Measurements from ENCODE around the gene UBN1. TPM values are rescaled to one million over a fixed set of nuclear protein-coding genes. Genes with fewer than 3 reads are reported as not detected.

The UBN1 gene
- total RNA-seq, 2 experiments from 2014 or later = 39.6 to 43.4 TPM

DNA sequence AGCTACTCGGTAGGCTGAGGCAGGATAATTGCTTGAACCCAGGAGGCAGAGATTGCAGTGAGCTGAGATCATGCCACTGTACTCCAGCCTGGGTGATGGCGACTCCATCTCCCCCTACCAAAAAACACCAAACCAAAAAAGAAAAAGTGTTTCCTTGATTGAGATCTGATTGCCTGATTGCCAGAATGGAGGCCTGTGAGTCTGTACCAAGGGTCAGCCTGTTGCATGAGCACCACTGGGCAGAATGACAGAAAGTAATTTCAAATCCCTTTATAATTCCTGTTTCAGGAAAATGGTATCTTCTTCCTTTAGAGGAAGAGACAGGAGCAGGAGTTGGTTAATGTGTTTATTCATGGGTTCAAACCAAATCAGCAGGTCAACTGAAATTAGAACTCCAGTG, 8.5 kb downstream of the UBN1 start:
- Mint-ChIP-seq H3K27me3 (no peaks in the 10 kb centered on the region), H3K27ac (no peak overlapping the region), H3K9me3 (no peaks in the 10 kb centered on the region), H3K4me1 (peaks cover 12% of the 10 kb centered on the region), H3K4me3 (no peak overlapping the region), H3K36me3 (peaks cover 30% of the 10 kb centered on the region)
- POLR2A ChIA-PET = no interaction called here
- DNase-seq (no peak), ATAC-seq (ENCODE audit: low read depth) (no peak)

- Mint-ChIP-seq H3K27me3 (no peaks in the 10 kb centered on the region), H3K4me1 (no peaks in the 10 kb centered on the region), H3K27ac (no peak overlapping the region), H3K4me3 (no peak overlapping the region), H3K36me3 (peaks cover 30% of the 10 kb centered on the region), H3K9me3 (no peaks in the 10 kb centered on the region)
- POLR2A ChIA-PET = no interaction called here
- DNase-seq = no peak
- ATAC-seq (ENCODE audit: low read depth) = no peak
Measured at GRCh38 chr16:4859190-4859899, 12.1 kb downstream of the UBN1 start.

GRCh38 chr16:4859900-4860255, 12.6 kb downstream of the UBN1 start:
- Mint-ChIP-seq H3K27ac (no peak overlapping the region), H3K36me3 (peaks cover 30% of the 10 kb centered on the region)

GRCh38 chr16:4860727-4861342, 13.6 kb downstream of the UBN1 start:
- no peaks in the 10 kb centered on the region for H3K9me3 Mint-ChIP-seq
- no peaks in the 10 kb centered on the region for H3K4me1 Mint-ChIP-seq
- H3K4me3 Mint-ChIP-seq = no peak overlapping the region
- DNase-seq = no peak
- peaks cover 30% of the 10 kb centered on the region for H3K36me3 Mint-ChIP-seq
- H3K27me3 Mint-ChIP-seq = no peaks in the 10 kb centered on the region
- ATAC-seq (ENCODE audit: low read depth) = no peak
- POLR2A ChIA-PET = no interaction called here
- no peak overlapping the region for H3K27ac Mint-ChIP-seq

More at GRCh38 chr16:4859900-4860255, 12.6 kb downstream of the UBN1 start:
- H3K9me3 Mint-ChIP-seq = no peaks in the 10 kb centered on the region
- POLR2A ChIA-PET = no interaction called here
- ATAC-seq (ENCODE audit: low read depth) (no peak), DNase-seq (no peak)
- H3K4me1 Mint-ChIP-seq = no peaks in the 10 kb centered on the region
- H3K4me3 Mint-ChIP-seq = no peak overlapping the region
- H3K27me3 Mint-ChIP-seq = no peaks in the 10 kb centered on the region

GRCh38 chr16:4862639-4863038, 15.4 kb downstream of the UBN1 start:
- POLR2A ChIA-PET = interaction anchor here (0.6 to 0.9 kb wide), 2 partner anchors 15 to 25 kb away, joined by 3 read pairs; partner anchors contain the start of genes GLYR1 and UBN1
- Mint-ChIP-seq H3K27me3 (no peaks in the 10 kb centered on the region), H3K4me1 (no peaks in the 10 kb centered on the region), H3K9me3 (no peaks in the 10 kb centered on the region), H3K27ac (no peak overlapping the region), H3K4me3 (no peak overlapping the region), H3K36me3 (peaks cover 27% of the 10 kb centered on the region)
- no peak for DNase-seq
- ATAC-seq (ENCODE audit: low read depth) = no peak

GRCh38 chr16:4864728-4865127, 17.4 kb downstream of the UBN1 start:
- POLR2A ChIA-PET = interaction anchor here (0.5 kb wide), 1 partner anchor 56 kb away, joined by 3 read pairs; no protein-coding TSS in a partner anchor
- Mint-ChIP-seq H3K27ac (no peak overlapping the region), H3K4me1 (no peaks in the 10 kb centered on the region), H3K4me3 (no peak overlapping the region), H3K36me3 (peaks cover 19% of the 10 kb centered on the region), H3K9me3 (no peaks in the 10 kb centered on the region), H3K27me3 (no peaks in the 10 kb centered on the region)
- DNase-seq = no peak
- no peak for ATAC-seq (ENCODE audit: low read depth)

DNA sequence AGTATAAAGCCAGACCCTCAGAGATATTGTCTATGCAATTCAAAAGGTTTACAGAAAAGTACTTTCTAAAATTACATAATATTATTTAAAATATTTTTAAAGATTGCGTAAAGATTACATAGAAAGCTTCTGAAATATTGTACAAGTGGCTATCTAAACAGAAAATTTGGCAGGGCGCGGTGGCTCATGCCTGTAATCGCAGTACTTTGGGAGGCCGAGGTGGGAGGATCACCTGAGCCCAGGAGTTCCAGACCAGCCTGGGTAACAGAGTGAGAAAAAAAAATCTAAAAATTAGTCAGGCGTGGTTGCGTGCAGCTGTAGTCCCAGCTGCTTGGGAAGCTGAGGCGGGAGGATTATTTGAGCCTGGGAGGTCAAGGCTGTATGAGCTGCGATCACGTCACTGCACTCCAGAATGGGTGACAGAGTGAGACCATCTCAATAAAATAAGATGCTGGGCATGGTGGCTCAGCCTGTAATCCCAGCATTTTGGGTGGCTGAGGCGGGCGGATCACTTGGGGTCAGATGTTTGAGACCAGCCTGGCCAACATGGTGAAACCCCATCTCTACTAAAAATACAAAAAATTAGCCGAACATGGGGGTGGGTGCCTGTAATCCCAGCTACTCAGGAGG, 18.1 kb downstream of the UBN1 start:
- H3K36me3 Mint-ChIP-seq = peaks cover 15% of the 10 kb centered on the region
- DNase-seq (no peak), ATAC-seq (ENCODE audit: low read depth) (no peak)
- no peaks in the 10 kb centered on the region for H3K9me3 Mint-ChIP-seq
- no peaks in the 10 kb centered on the region for H3K4me1 Mint-ChIP-seq
- H3K27me3 Mint-ChIP-seq = no peaks in the 10 kb centered on the region
- no peak overlapping the region for H3K27ac Mint-ChIP-seq
- POLR2A ChIA-PET = no interaction called here
- no peak overlapping the region for H3K4me3 Mint-ChIP-seq

DNA sequence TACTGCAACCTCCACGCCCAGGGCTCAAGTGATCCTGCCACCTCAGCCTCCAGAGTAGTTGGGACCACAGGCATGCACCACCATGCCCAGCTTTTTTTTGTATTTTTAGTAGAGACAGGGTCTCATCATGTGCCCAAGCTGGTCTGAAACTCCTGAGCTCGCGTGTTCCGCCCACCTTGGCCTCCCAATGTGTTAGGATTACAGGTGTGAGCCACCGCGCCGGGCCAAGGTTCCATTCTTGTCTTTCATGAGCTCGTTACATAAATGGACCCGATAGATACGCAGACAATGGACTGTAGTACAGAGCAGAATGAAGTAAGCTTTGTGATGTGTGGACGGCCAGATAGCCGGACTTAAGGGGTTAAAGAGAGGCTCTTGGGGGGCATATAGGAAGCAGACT, 19.3 kb downstream of the UBN1 start:
- Mint-ChIP-seq H3K27ac (no peak overlapping the region), H3K36me3 (peaks cover 18% of the 10 kb centered on the region), H3K4me1 (no peaks in the 10 kb centered on the region), H3K9me3 (no peaks in the 10 kb centered on the region), H3K4me3 (no peak overlapping the region), H3K27me3 (no peaks in the 10 kb centered on the region)
- ATAC-seq (ENCODE audit: low read depth) (no peak), DNase-seq (no peak)
- POLR2A ChIA-PET = interaction anchor here (0.6 kb wide), 1 partner anchor 953 kb away, joined by 3 read pairs; no protein-coding TSS in a partner anchor

DNA sequence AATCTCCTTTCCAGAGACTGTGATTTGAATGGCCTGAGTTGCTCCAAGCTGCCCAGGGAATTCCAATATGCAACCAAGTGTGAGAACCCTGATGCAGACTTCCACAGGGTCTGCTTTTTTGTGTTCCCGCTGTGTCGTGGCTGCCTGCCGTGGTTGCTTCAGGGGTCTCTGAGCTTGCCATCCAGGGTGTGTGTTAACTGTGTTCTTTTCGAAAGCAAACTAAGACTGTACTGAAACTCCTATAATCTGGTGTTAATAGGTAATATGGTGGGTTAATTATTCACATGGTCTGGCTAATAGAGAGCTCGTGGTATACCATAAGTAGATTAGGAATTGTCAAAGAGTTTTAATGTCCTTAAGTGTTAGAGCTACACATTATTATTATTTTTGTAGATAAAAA, 20.7 kb downstream of the UBN1 start:
- Mint-ChIP-seq H3K27me3 (no peaks in the 10 kb centered on the region), H3K4me1 (no peaks in the 10 kb centered on the region), H3K36me3 (peaks cover 26% of the 10 kb centered on the region), H3K4me3 (no peak overlapping the region), H3K9me3 (no peaks in the 10 kb centered on the region), H3K27ac (no peak overlapping the region)
- POLR2A ChIA-PET = no interaction called here
- ATAC-seq (ENCODE audit: low read depth) (no peak), DNase-seq (no peak)

DNA sequence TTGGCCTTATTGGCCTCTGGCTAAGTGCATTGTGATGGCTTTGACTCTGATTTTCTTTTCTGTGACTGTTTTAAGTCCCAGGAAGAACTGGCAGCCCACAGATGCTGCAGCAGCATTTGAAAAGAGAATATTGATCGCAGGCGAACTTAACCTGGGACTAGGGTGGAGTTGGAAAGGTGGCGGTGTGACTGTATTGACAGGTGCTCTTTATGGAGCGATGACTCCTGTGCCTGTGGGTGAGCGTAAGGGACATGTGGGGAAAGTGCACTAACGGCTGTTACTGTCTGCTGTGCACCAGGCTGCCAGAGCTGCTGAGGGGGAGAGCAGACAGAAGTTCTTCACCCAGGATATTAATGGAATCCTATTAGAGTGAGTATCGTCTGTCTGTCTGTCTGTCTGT, 21.3 kb downstream of the UBN1 start:
- ATAC-seq (ENCODE audit: low read depth) = no peak
- no peak overlapping the region for H3K4me3 Mint-ChIP-seq
- peaks cover 28% of the 10 kb centered on the region for H3K36me3 Mint-ChIP-seq
- no peaks in the 10 kb centered on the region for H3K27me3 Mint-ChIP-seq
- no peak for DNase-seq
- no peaks in the 10 kb centered on the region for H3K4me1 Mint-ChIP-seq
- POLR2A ChIA-PET = no interaction called here
- no peak overlapping the region for H3K27ac Mint-ChIP-seq
- H3K9me3 Mint-ChIP-seq = no peaks in the 10 kb centered on the region

DNA sequence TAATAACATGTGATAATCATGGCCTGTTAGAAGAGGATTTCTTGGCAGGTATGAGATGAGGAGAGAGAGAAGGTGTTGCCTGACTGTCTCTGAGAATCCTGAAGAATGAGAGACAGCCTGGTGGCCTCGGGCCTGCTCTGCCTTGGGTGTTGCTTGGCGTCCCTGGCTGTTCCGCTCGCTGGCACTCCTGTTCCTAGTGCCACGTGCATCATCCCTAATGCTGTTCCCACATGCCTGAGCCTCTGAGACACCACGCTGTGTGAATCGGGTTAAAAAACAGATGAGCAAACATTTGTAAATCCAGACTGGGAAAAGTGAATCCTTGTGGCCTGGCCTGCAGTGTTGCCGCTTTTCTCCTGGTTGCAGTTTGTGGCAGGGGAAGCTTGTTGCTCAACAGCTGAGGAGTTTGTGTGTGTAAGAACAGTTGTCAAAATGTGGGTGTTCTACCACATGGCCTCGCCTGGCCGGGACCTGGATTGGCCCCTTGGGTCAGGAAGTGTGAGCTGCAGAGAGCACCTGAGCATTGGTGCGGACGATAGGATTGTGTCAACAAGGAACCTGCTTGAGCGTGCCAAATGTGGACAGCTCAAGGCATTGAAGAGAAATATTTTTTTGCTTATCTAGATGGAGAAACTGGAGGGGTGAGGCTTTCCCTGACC, 22.0 kb downstream of the UBN1 start:
- POLR2A ChIA-PET = no interaction called here
- ATAC-seq (ENCODE audit: low read depth) = no peak

DNA sequence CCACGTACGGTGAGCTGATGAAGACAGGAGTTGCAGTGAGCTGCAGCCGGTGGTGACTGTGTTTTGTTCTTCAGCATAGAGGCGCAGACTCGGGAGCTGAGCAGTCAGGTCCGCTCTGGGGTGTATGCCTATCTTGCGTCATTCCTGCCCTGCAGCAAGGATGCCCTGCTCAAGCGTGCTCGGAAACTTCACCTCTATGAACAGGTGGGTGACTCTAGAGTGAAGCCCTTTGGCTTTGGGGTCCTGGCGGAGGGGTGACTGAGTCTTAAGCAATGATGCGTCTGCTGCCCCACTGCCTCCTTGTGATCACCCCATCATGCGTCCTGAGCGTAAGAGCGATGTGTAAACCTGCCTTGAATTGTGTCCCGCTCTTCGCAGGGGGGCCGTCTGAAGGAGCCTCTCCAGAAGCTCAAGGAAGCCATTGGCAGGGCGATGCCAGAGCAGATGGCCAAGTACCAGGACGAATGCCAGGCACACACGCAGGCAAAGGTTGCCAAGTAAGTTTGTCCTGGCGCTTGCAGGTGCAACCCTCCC, 22.9 kb downstream of the UBN1 start:
- H3K4me3 Mint-ChIP-seq = no peak overlapping the region
- no peak for DNase-seq
- H3K27ac Mint-ChIP-seq = no peak overlapping the region
- no peaks in the 10 kb centered on the region for H3K27me3 Mint-ChIP-seq
- no peaks in the 10 kb centered on the region for H3K4me1 Mint-ChIP-seq
- no peaks in the 10 kb centered on the region for H3K9me3 Mint-ChIP-seq
- peaks cover 30% of the 10 kb centered on the region for H3K36me3 Mint-ChIP-seq
- ATAC-seq (ENCODE audit: low read depth) = no peak
- POLR2A ChIA-PET = no interaction called here

More for the DNA sequence above, 22.0 kb downstream of the UBN1 start:
- Mint-ChIP-seq H3K9me3 (no peaks in the 10 kb centered on the region), H3K4me1 (no peaks in the 10 kb centered on the region), H3K27me3 (no peaks in the 10 kb centered on the region), H3K4me3 (no peak overlapping the region), H3K36me3 (peaks cover 26% of the 10 kb centered on the region), H3K27ac (no peak overlapping the region)
- no peak for DNase-seq

GRCh38 chr16:4871071-4871470, 23.8 kb downstream of the UBN1 start:
- POLR2A ChIA-PET = no interaction called here
- Mint-ChIP-seq H3K4me1 (no peaks in the 10 kb centered on the region), H3K36me3 (peaks cover 32% of the 10 kb centered on the region), H3K27ac (no peak overlapping the region), H3K9me3 (no peaks in the 10 kb centered on the region), H3K4me3 (no peak overlapping the region), H3K27me3 (no peaks in the 10 kb centered on the region)
- DNase-seq (no peak), ATAC-seq (ENCODE audit: low read depth) (no peak)

Data from activated naive CD8-positive, alpha-beta T cell treated with anti-CD3 and anti-CD28 coated beads, Interleukin-2, amount 10 ng/mL, durations not matched to agents 7 days and 5 days (primary cell).